DMS79 (cell line): Measurements from ENCODE around the gene MMEL1.
"Not testable (repeated sequence)": the region's sequence is repeated elsewhere in the genome, so short reads cannot be mapped to it uniquely, and the experiment has no call there.

Experiments
- DNase-seq: peaks from one replicate; lab custom pipeline; 2025; lab: John Stamatoyannopoulos, UW

Gene MMEL1

GRCh38 chr1:2557482-2558400 lies 75.1 kb downstream of the MMEL1 start:
- no peak for DNase-seq

GRCh38 chr1:2556678-2557481 lies 75.9 kb downstream of the MMEL1 start:
- DNase-seq = no peak

- no peak for DNase-seq
Measured at GRCh38 chr1:2556277-2556677, 76.5 kb downstream of the MMEL1 start, which contains the start of gene TNFRSF14. Gene TNFRSF14, plus strand, starts transcription at chr1:2556371. Its CDS starts 294 bp downstream, at chr1:2556665.

- peak; percentile 51 for DNase-seq
Measured at GRCh38 chr1:2555634-2556276, 77.1 kb downstream of the MMEL1 start.

GRCh38 chr1:2554621-2555387 lies 78.0 kb downstream of the MMEL1 start:
- no peak for DNase-seq

GRCh38 chr1:2553871-2554620 lies 78.8 kb downstream of the MMEL1 start:
- DNase-seq = no peak

GRCh38 chr1:2553076-2553475 lies 79.7 kb downstream of the MMEL1 start:
- not testable (repeated sequence) for DNase-seq

- DNase-seq = no peak
Measured at GRCh38 chr1:2552189-2552588, 80.6 kb downstream of the MMEL1 start.

- DNase-seq = not testable (repeated sequence)
Measured at GRCh38 chr1:2551544-2551943, 81.3 kb downstream of the MMEL1 start.

- DNase-seq = not testable (repeated sequence)
Measured at GRCh38 chr1:2550309-2550861, 82.4 kb downstream of the MMEL1 start.

GRCh38 chr1:2549367-2550029 lies 83.3 kb downstream of the MMEL1 start:
- not testable (repeated sequence) for DNase-seq

GRCh38 chr1:2548068-2548589 lies 84.7 kb downstream of the MMEL1 start:
- DNase-seq = peak; percentile 52

GRCh38 chr1:2547210-2548067 lies 85.4 kb downstream of the MMEL1 start:
- peak; percentile 43 for DNase-seq

- peak; percentile 85 for DNase-seq
Measured at GRCh38 chr1:2546515-2547209, 86.2 kb downstream of the MMEL1 start.

- peak; percentile 83 for DNase-seq
Measured at GRCh38 chr1:2545754-2546514, 86.9 kb downstream of the MMEL1 start.

GRCh38 chr1:2544875-2545640 lies 87.8 kb downstream of the MMEL1 start:
- no peak for DNase-seq
